GM20431 (cell line): ENCODE results near the gene GLI2.

Experiments used
- in situ Hi-C: fragments of 300-500 bp; cut with MseI, MboI; formaldehyde crosslinking; loops from one replicate; pipeline ENCODE4 v1.15.0; 2020; ENCODE audit warnings: low sequenced_read_pairs; ENCODE audit not compliant: unreplicated experiment

Gene GLI2

DNA sequence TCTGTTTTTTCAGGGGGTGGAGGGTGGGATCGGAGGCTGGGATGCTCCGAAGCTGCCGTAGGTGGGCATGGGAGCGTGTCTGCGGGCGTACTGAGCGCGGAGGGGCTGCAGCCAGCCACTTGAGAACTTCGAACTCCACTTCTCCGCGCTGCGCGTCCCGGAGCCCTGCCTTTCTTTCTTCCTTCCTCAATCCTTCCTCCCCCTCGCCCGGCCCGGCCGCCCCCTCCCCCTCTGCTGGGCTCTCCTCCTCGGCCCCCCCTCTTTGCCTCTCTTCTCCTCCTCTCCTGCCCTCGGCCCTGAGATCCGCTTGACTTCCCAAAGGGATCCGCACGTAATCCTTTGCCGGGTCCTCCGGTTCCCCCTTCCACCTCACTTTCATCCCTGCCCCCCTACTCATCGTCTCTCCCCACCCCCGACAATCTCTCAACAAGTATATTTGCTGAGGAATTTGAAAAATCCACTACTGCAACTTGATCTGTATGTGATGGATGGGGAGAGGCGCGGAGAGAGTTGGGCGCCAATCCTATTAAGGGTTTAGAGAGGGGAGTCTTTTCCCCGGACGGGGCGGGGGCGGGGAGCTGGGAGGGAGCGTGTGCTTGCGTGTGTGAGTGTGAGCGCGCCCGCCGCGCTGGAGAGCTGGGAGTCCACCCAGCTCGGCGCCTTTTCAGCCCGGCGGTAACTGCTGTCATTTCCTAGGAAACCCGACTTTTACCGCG lies 1.1 kb downstream of the GLI2 start:
- in situ Hi-C loops = no loop called here

GRCh38 chr2:120737340-120738101 lies 1.9 kb downstream of the GLI2 start:
- in situ Hi-C loops = no loop called here

DNA sequence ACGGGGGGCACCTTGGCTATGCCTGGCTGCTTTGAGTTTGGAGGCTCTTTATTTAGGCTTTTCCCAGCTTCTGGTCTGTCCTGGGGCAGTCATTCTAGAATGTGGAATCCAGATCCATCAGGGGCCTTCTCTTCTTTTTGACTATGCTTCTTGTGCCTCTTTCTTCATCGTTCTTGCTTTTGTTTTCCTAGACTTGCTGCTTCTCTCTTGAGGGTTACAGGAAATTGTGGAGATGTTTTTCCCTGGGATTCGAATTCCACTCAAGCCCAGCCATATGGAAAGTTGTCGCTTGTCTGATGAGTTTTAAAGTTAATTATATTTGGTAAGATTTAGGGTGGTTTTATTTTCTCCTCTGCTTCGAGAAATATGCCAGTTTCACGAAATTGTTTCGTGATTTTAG lies 2.4 kb downstream of the GLI2 start:
- in situ Hi-C loops = no loop called here

GRCh38 chr2:120738786-120739437 lies 3.2 kb downstream of the GLI2 start:
- in situ Hi-C loops = no loop called here

- in situ Hi-C loops = no loop called here
These were observed 3.9 kb downstream of the GLI2 start for GRCh38 chr2:120739438-120740090.

DNA sequence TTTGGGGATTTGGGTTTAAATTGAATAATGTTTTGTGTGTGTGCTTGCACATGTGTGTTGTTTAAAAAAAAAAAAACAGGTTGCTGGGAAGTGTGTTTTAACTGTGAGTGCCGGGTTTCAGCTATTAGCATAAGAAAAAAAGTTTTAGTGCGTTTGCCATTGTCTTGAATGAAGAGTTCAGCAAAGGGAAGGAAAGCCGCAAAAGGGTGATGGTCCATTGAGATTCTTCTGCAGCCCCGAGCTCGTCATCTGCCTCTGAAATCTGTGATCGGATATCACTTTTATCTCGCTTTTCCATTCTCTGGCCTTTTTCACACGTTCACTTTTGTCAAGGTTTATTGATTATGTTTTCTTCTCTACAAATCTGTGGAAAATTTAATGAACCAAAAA lies 4.7 kb downstream of the GLI2 start:
- in situ Hi-C loops = no loop called here

GRCh38 chr2:120740765-120741524 lies 5.3 kb downstream of the GLI2 start:
- in situ Hi-C loops = no loop called here

- in situ Hi-C loops = no loop called here
These were observed 6.2 kb downstream of the GLI2 start for GRCh38 chr2:120741571-120742561.

DNA sequence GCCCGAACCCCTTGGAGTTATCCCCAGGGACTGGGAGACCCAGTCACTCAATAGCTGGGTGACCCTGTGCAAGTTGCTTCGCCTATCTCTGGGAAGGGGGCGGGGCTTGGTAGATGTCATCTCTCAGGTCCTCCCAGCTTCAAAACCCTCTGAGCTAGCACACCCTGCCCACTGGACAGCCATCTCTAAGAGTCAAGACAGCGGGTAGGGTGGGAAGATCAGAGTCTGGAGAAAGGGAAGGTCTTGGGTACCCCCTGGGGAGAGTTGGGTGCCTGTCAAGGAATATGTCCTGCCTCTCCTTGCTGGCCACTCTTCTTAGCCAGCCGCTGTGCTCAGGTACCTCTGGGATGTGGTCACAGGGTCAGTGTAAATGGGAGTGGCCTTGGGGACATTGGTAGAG lies 8.0 kb downstream of the GLI2 start:
- in situ Hi-C loops = no loop called here

GRCh38 chr2:120744817-120745216 lies 9.1 kb downstream of the GLI2 start:
- in situ Hi-C loops = no loop called here

GRCh38 chr2:120745420-120746111 lies 9.9 kb downstream of the GLI2 start:
- in situ Hi-C loops = no loop called here

GRCh38 chr2:120746144-120746543 lies 10.5 kb downstream of the GLI2 start:
- in situ Hi-C loops = no loop called here

GRCh38 chr2:120747281-120747680 lies 11.6 kb downstream of the GLI2 start:
- in situ Hi-C loops = no loop called here

DNA sequence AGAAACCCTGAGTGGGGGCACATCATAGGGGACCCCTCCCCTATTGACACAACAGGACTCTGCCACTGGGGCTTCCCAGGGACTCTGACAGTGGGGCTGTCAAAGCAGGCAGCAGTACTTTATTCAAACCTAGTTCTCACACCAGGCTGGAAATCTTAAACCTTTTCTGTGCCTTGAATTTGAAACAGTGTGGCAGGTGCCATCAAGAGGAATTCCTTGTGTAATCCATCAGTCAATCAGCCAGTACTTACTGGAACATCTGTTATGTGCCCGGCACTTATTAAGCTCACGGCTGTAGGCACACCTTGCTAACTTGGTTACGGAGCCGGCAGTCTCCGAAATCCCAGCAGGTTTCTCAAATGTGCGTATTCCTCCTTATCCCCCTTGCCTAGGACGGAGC lies 12.0 kb downstream of the GLI2 start:
- in situ Hi-C loops = no loop called here

- in situ Hi-C loops = no loop called here
These were observed 12.6 kb downstream of the GLI2 start for GRCh38 chr2:120748310-120748709.

DNA sequence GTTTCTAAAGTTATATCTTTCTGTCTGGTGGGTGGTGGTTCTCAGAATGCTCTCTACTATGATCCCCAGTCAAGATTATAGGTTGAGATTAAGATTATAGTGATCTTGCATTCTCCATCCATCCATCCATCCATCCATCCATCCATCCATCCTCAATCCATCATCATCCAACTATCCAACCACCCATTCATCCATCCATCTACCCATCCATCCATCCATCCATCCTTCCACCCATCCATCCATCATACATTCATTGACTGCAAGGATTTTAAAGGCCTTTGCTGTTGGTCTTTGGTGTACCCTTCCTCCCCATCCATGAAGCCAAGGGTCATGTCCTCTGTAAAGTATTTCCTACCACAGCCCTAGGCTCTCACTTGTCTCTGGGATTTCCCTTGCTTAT lies 13.1 kb downstream of the GLI2 start:
- in situ Hi-C loops = no loop called here

GRCh38 chr2:120749506-120750431 lies 14.1 kb downstream of the GLI2 start:
- in situ Hi-C loops = no loop called here
